ENCODE data around the gene COL2A1. TPM values are rescaled to one million over a fixed set of nuclear protein-coding genes. Genes with fewer than 3 reads are reported as not detected.

COL2A1 gene
- total RNA-seq, 1 experiment from 2014 or later, result 10.8 TPM

DNA sequence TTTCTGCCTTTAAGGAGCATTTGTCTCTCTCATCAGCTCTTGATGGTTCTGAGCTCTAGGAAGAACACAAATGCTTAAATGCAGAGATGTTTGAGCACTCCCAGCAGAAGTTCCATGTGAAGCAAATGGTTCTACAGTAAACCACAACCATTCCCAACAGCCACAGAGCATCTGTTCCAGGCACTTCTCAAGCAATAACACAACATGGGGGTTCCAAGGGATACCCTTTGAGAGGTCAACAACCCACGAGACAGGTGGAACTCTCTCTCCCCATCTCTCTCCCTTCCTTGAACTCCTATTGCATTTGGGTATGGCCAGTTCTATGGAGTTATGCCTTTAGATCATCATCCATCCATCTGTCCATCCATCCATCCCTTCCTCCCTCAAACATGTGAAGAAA, 5.2 kb upstream of the COL2A1 start:
- H2BK5ac ChIP-seq (ENCODE audit: insufficient read length, low read length), result no peak overlapping the region
- H3K23me2 ChIP-seq (ENCODE audit: insufficient read length, low read depth, low read length, poor library complexity, severe bottlenecking), result peaks cover 8% of the 10 kb centered on the region
- DNase-seq, result no peak
- no peaks in the 10 kb centered on the region for H3K79me1 ChIP-seq (ENCODE audit: insufficient read depth, low read depth, low read length, poor library complexity, severe bottlenecking)
- no peak overlapping the region for H2AK5ac ChIP-seq (ENCODE audit: insufficient read length, low read length)
- H4K20me1 ChIP-seq (ENCODE audit: control insufficient read depth, insufficient read depth, insufficient read length), result no peaks in the 10 kb centered on the region
- no peaks in the 10 kb centered on the region for H3K4me1 ChIP-seq (ENCODE audit: insufficient read depth, low read length)
- no peak overlapping the region for H3K4me2 ChIP-seq (ENCODE audit: insufficient read depth, insufficient read length, low read length)
- H3K9me3 ChIP-seq (ENCODE audit: control insufficient read depth, low read depth, low read length), result no peaks in the 10 kb centered on the region
- no peak overlapping the region for H3K4ac ChIP-seq (ENCODE audit: low read depth, low read length)
- no peak overlapping the region for H3K27ac ChIP-seq (ENCODE audit: insufficient read length, low read depth, low read length)
- no peak overlapping the region for H2BK120ac ChIP-seq (ENCODE audit: low read depth, low read length, poor library complexity, severe bottlenecking)
- no peak overlapping the region for H2BK12ac ChIP-seq (ENCODE audit: insufficient read length, low read depth, low read length)
- no peak overlapping the region for H2AFZ ChIP-seq (ENCODE audit: low read length)
- Mint-ChIP-seq H3K9me3 (peaks cover 0 to 2% of the 10 kb centered on the region in 2 experiments; a peak in 3 of 5 replicates), H3K27ac (no peak overlapping the region), H3K4me1 (peaks cover 11 to 13% of the 10 kb centered on the region in 2 experiments), H3K36me3 (ENCODE audit: insufficient read depth in 1 of 3, low read depth in 3 of 3) (no peaks in the 10 kb centered on the region), H3K4me3 (no peak overlapping the region), H3K27me3 (ENCODE audit: low read depth) (peaks cover 100% of the 10 kb centered on the region)
- no peak overlapping the region for H3T11ph ChIP-seq (ENCODE audit: low read length)
- H3K18ac ChIP-seq (ENCODE audit: insufficient read length, low read depth, low read length), result no peak overlapping the region
- H3K56ac ChIP-seq (ENCODE audit: insufficient read length, low read depth, low read length), result no peak overlapping the region
- no peak overlapping the region for H3K9ac ChIP-seq (ENCODE audit: extremely low read depth, insufficient read length, low read length)
- no peak overlapping the region for H3K14ac ChIP-seq (ENCODE audit: insufficient read depth, low read length)
- no peaks in the 10 kb centered on the region for H3K79me2 ChIP-seq (ENCODE audit: insufficient read depth, low read length)
- H2BK20ac ChIP-seq (ENCODE audit: low read depth, low read length, poor library complexity, severe bottlenecking), result no peak overlapping the region
- no peak overlapping the region for H3K23ac ChIP-seq (ENCODE audit: insufficient read length, low read depth, low read length)
- H4K91ac ChIP-seq (ENCODE audit: insufficient read length, low read depth, low read length), result no peak overlapping the region
- H4K8ac ChIP-seq (replicated peaks; ENCODE audit: insufficient read length, low read depth, low read length), result no peak overlapping the region
- no peak overlapping the region for H2BK15ac ChIP-seq (ENCODE audit: low read depth, low read length)
- TF ChIP-seq, protein P1, sequence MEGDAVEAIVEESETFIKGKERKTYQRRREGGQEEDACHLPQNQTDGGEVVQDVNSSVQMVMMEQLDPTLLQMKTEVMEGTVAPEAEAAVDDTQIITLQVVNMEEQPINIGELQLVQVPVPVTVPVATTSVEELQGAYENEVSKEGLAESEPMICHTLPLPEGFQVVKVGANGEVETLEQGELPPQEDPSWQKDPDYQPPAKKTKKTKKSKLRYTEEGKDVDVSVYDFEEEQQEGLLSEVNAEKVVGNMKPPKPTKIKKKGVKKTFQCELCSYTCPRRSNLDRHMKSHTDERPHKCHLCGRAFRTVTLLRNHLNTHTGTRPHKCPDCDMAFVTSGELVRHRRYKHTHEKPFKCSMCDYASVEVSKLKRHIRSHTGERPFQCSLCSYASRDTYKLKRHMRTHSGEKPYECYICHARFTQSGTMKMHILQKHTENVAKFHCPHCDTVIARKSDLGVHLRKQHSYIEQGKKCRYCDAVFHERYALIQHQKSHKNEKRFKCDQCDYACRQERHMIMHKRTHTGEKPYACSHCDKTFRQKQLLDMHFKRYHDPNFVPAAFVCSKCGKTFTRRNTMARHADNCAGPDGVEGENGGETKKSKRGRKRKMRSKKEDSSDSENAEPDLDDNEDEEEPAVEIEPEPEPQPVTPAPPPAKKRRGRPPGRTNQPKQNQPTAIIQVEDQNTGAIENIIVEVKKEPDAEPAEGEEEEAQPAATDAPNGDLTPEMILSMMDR (conservative IDR thresholded peaks at IDR 0.05), result no peak
- H4K5ac ChIP-seq (ENCODE audit: insufficient read length, low read depth, low read length), result no peak overlapping the region
- WGBS (ENCODE audit: extremely low coverage, insufficient read length, low lambda C conversion rate), result no CpG with 5 or more reads among the region's 1 CpG
- H3K27me3 ChIP-seq (ENCODE audit: insufficient read depth, low read length), result peaks cover 84% of the 10 kb centered on the region

All from H9 (cell line).